IPS-18c (cell line): ENCODE results near the gene PLD3.
"Not testable (repeated sequence)": the region's sequence is repeated elsewhere in the genome, so short reads cannot be mapped to it uniquely, and the experiment has no call there.

Source experiments
- H3K4me3 ChIP-seq: 2 replicates; pipeline ENCODE4 v1.7.0; 2013; ENCODE audit warnings: low read depth, mild to moderate bottlenecking, low read length, moderate library complexity; ENCODE audit not compliant: insufficient read depth
- H3K9me3 ChIP-seq: one replicate; pipeline ENCODE4 v1.6.1; 2013; ENCODE audit warnings: mild to moderate bottlenecking, low read length, moderate library complexity; ENCODE audit not compliant: control insufficient read depth, insufficient read depth

The PLD3 gene

GRCh38 chr19:40355975-40356680 lies 7.6 kb downstream of the PLD3 start:
- H3K4me3 ChIP-seq, result no peak overlapping the region
- peaks cover 3% of the 10 kb centered on the region for H3K9me3 ChIP-seq

DNA sequence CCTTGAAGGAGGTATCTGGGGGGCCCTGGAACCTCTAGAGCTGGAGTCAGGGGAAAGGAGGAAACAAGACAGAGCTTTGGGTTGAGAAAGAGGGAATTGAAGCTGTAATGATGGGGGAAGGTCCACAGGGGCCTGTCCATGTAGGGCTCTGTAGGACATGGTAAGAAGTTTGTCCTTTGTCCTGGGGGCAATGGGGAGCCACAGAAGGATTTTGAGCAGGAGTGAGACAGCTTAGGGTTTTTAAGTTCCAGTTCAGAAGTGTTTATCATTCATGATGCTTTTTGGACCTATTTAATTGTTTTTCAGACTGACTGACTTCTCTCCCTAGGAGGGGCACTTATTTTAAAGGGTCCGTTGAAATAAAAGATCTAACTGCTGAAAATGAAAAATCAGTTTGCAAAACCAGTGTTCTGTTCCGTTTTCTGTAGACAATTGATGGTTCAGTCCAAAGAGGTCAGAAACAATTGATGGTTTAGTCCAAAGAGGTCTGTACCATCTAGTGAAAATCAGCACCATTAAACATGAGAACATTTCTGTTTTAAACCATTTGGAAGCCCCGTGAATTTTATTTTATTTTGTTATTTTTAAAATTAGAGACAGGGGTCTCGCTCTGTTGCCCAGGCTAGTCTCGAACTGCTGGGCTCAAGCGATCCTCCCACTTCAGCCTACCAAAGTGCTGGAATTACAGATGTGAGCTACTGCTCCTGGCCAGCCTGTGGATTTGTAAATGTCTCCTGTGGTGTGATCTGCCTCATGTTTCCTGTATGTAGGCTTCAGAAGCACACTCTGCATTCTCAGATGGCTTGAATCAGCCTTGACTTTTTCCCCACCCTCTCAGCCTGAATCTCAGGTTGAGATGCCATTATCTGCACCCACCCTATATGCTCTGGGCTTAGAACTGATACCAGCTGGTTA lies 8.4 kb downstream of the PLD3 start:
- H3K4me3 ChIP-seq, result no peak overlapping the region
- peaks cover 3% of the 10 kb centered on the region for H3K9me3 ChIP-seq

GRCh38 chr19:40357640-40358039 lies 9.1 kb downstream of the PLD3 start:
- Histone ChIP-seq H3K9me3 (peaks cover 3% of the 10 kb centered on the region), H3K4me3 (no peak overlapping the region)

GRCh38 chr19:40358773-40359172 lies 10.3 kb downstream of the PLD3 start:
- H3K9me3 ChIP-seq, result peaks cover 3% of the 10 kb centered on the region

DNA sequence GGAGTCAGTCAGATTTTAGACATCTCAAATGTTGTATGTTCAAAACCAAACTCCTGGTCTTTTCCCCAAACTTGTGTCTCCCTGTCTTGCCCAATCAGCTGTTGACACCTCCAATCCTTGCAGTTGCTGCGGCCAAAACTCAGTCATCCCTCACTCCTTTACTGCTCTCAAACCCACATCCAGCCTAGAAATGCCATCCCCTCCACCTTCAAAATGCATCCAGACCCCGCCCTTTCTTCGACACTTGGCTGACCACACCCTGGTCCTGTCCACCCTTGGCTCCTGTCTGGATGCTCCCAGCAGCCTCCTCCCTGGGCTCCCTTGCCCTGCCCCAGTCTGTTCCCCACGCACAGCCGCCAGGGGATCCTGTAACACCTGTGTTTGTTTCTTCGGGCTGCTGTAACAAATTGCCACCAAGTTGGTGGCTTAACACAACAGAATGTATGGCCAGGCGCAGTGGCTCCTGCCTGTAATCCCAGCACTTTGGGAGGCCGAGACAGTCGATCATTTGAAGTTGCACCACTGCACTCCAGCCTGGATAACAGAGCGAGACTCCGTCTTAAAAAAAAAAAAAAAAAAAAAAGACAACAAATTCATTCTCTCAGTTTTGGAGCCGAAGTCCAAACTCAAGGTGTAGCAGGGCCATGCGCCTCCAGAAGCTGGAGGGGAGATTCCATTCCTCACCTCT lies 11.7 kb downstream of the PLD3 start:
- Histone ChIP-seq H3K4me3 (no peak overlapping the region), H3K9me3 (peaks cover 3% of the 10 kb centered on the region)

More at GRCh38 chr19:40358773-40359172, 10.3 kb downstream of the PLD3 start:
- no peak overlapping the region for H3K4me3 ChIP-seq

- H3K4me3 ChIP-seq, result no peak overlapping the region
- peaks cover 3% of the 10 kb centered on the region for H3K9me3 ChIP-seq
These were observed 12.3 kb downstream of the PLD3 start for GRCh38 chr19:40360708-40361241.

GRCh38 chr19:40362160-40362559 lies 13.7 kb downstream of the PLD3 start:
- Histone ChIP-seq H3K9me3 (peaks cover 3% of the 10 kb centered on the region), H3K4me3 (no peak overlapping the region)

- H3K4me3 ChIP-seq, result no peak overlapping the region
- H3K9me3 ChIP-seq, result peaks cover 3% of the 10 kb centered on the region
These were observed 14.6 kb downstream of the PLD3 start for GRCh38 chr19:40363069-40363468.

DNA sequence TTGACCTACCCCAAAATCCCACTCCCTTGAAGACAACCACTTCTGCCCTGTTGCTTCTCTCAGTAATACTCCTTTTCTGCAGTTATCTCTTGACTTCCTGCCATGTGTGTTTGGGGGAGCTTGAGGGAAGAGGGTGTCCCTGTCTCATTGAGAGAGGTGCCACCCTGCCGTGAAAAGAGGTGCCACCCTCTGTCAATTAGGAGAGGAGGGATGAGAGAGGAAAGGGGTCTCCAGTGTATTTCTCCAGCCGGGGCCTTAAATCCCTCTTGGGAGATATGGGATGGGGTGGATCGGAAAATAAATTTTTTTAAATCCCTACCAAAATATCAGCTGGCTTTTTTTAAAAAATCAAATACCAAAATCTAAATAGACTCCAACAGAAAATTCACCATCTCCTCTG lies 16.5 kb downstream of the PLD3 start:
- no peaks in the 10 kb centered on the region for H3K9me3 ChIP-seq
- 0 out of 2 replicates have a peak overlapping the region, but pooled peaks have one; percentile 46 for H3K4me3 ChIP-seq

DNA sequence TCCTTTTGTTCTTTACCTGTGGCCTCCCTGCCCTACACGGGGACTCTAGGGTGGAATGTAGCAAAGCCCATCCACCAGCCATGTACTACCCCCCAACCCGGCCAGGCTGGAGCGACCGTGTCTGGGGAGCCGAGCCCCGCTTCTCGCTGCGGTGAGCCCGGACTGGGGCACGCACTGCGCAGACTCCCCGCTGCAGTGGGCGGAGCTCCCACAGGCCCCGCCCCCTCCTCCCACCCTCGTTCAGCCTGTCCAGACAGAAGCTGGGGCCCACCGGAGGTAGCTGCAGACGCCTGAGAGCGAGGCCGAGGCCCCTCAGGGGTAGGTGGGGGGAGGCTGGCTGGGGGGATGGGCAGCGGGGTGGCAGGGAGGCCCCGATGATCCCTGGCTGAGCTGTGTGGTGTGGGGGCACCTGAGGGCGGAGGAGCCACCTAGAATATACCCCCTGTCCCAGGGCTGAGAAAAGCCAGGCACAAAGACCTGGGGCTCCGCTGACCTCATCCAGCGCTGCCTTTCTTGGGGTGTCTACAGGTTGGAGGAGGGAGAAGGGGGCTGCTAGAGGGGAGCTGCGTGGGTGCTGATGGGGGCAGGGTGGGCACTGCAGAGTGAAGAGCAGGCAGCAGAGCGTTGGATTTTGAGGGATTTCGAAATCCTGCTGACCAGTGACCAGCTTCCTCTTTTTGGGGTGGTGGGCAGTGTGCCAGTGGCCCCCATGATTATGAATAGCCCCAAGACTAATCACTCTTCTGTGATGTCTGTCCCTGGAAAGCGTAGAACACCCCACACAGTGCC lies 17.3 kb downstream of the PLD3 start:
- no peaks in the 10 kb centered on the region for H3K9me3 ChIP-seq
- peak overlapping the region; percentile 60 for H3K4me3 ChIP-seq

GRCh38 chr19:40366697-40367561 lies 18.4 kb downstream of the PLD3 start:
- Histone ChIP-seq H3K4me3 (peak overlapping the region; percentile 60), H3K9me3 (no peaks in the 10 kb centered on the region)

DNA sequence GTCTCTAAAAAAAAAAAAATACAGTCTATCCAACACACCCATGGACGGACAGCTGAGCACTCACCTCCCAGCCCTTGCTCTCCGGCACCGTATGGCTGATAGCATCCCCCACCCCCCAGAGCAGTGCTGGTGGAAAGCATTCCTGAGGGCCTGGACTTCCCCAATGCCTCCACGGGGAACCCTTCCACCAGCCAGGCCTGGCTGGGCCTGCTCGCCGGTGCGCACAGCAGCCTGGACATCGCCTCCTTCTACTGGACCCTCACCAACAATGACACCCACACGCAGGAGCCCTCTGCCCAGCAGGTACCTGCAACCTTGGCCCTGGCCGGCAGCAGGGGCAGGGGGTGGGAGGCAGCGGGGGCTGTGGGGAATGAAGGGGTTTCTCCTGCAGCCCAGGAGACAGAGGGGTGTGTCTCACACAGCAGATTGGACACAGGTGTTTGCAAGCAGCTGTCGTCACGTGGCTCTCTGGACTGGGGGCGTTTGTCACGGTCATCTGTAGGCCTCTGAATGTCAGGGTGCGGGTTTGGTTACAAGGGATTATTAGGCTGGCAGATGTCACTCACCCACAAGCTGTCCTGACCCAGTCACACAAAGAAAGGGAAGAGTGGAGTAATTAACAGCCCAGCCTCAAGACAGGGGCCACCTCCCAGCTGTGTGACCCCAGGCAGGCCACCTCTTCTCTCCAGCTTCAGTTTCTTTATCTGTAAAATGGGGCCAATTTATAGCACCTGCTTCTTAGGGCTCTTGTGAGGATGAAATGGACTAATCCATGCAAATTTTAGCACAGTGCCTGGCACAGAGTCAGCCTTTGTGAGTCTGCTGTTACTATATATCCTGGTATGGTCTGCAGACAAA lies 19.3 kb downstream of the PLD3 start:
- no peaks in the 10 kb centered on the region for H3K9me3 ChIP-seq

DNA sequence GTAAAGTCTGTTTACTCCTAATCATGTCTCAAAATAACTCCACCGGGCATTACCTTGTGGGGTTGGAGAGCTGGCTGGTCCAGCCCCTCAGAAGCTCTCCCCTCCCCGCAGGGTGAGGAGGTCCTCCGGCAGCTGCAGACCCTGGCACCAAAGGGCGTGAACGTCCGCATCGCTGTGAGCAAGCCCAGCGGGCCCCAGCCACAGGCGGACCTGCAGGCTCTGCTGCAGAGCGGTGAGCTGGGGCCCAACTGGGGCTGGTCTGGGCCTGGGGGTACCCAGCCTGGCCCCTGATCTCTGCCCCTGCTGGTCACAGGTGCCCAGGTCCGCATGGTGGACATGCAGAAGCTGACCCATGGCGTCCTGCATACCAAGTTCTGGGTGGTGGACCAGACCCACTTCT lies 21.3 kb downstream of the PLD3 start:
- no peak overlapping the region for H3K4me3 ChIP-seq
- H3K9me3 ChIP-seq, result no peaks in the 10 kb centered on the region

More for the DNA sequence above, 19.3 kb downstream of the PLD3 start:
- H3K4me3 ChIP-seq, result no peak overlapping the region

- not testable (repeated sequence) for H3K4me3 ChIP-seq, H3K9me3 ChIP-seq
These were observed 21.8 kb downstream of the PLD3 start for GRCh38 chr19:40370253-40370652.
